Mesendoderm (in vitro differentiated cells): Measurements from ENCODE around the gene CRYBG2.
A peak's percentile ranks its signal among the peaks of the same experiment; 100 is the strongest.

Experiments
- DNase-seq: peaks from one replicate; pipeline ENCODE4 v3.0.0; 2013
- H2AK5ac ChIP-seq: 2 replicates; pipeline ENCODE4 v1.6.1; 2013; ENCODE audit warnings: low read length, inconsistent platforms
- H2BK120ac ChIP-seq: 2 replicates; pipeline ENCODE4 v1.6.1; 2013; ENCODE audit warnings: low read depth, mild to moderate bottlenecking, low read length, moderate library complexity, mixed read lengths
- H2BK15ac ChIP-seq: replicated peaks from 2 replicates; pipeline ENCODE4 v1.6.1; 2013; ENCODE audit warnings: low read depth, mild to moderate bottlenecking, moderate library complexity
- H2BK5ac ChIP-seq: 2 replicates; pipeline ENCODE4 v1.6.1; 2013; ENCODE audit warnings: low read length, inconsistent platforms
- H3K18ac ChIP-seq: 2 replicates; pipeline ENCODE4 v1.6.1; 2013; ENCODE audit warnings: mild to moderate bottlenecking, low read length, mixed read lengths
- H3K23ac ChIP-seq: one replicate; pipeline ENCODE4 v1.6.1; 2013; ENCODE audit warnings: low read length
- H3K27ac ChIP-seq: 2 replicates; pipeline ENCODE4 v1.5.1; 2013; ENCODE audit warnings: low read depth, mild to moderate bottlenecking, inconsistent platforms, low read length, moderate library complexity
- H3K27me3 ChIP-seq: 2 replicates; pipeline ENCODE4 v1.6.1; 2013; ENCODE audit warnings: low read length, control low read depth, mild to moderate bottlenecking, inconsistent platforms; ENCODE audit not compliant: insufficient read depth, poor library complexity
- H3K36me3 ChIP-seq: 2 replicates; pipeline ENCODE4 v1.6.1; 2013; ENCODE audit warnings: low read length, inconsistent platforms; ENCODE audit not compliant: control insufficient read depth, insufficient read depth
- H3K4ac ChIP-seq: one replicate; pipeline ENCODE4 v1.6.1; 2013; ENCODE audit warnings: low read depth, mild to moderate bottlenecking, low read length, moderate library complexity
- H3K4me1 ChIP-seq: 2 replicates; pipeline ENCODE4 v1.6.1; 2013; ENCODE audit warnings: low read depth, low read length, inconsistent platforms; ENCODE audit not compliant: control insufficient read depth
- H3K4me2 ChIP-seq: 2 replicates; pipeline ENCODE4 v1.6.1; 2013; ENCODE audit warnings: low read length
- H3K4me3 ChIP-seq: 2 replicates; pipeline ENCODE4 v1.5.1; 2013; ENCODE audit warnings: mild to moderate bottlenecking, low read length
- H3K56ac ChIP-seq: one replicate; pipeline ENCODE4 v1.6.1; 2013; ENCODE audit warnings: low read length
- H3K79me1 ChIP-seq: 2 replicates; pipeline ENCODE4 v1.6.1; 2013; ENCODE audit warnings: low read length, inconsistent platforms
- H3K79me2 ChIP-seq: 2 replicates; pipeline ENCODE4 v1.6.1; 2013; ENCODE audit warnings: mild to moderate bottlenecking, low read length; ENCODE audit not compliant: control insufficient read depth, insufficient read depth
- H3K9ac ChIP-seq: 2 replicates; pipeline ENCODE4 v1.6.1; 2013; ENCODE audit warnings: low read length, inconsistent platforms
- H4K5ac ChIP-seq: one replicate; pipeline ENCODE4 v1.6.1; 2013; ENCODE audit warnings: low read length
- H4K8ac ChIP-seq: one replicate; pipeline ENCODE4 v1.6.1; 2013; ENCODE audit warnings: low read depth, mild to moderate bottlenecking, control low read depth, low read length, moderate library complexity
- WGBS: extraction: QIAGEN DNeasy Blood & Tissue Kit; methylation state at CpG from one replicate; pipeline ENCODE4 v1.1.7; 2013; ENCODE audit warnings: low lambda C conversion rate, missing lambda C conversion rate; ENCODE audit not compliant: insufficient coverage; ENCODE audit errors: extremely low coverage; 5-methylcytosine and 5-hydroxymethylcytosine counted together

CRYBG2 gene

GRCh38 chr1:26360807-26361604, 7.1 kb upstream of the CRYBG2 start:
- Histone ChIP-seq H3K9ac (peak overlapping the region; percentile 33), H3K79me1 (no peaks in the 10 kb centered on the region), H3K27ac (no peak overlapping the region), H3K79me2 (no peaks in the 10 kb centered on the region), H3K4me3 (no peak overlapping the region), H3K56ac (no peak overlapping the region), H2BK120ac (no peak overlapping the region), H3K36me3 (no peaks in the 10 kb centered on the region), H4K8ac (no peak overlapping the region), H3K4me2 (peak overlapping the region; percentile 46), H2AK5ac (no peak overlapping the region), H4K5ac (no peak overlapping the region), H2BK15ac (no peak overlapping the region), H2BK5ac (no peak overlapping the region), H3K4ac (no peak overlapping the region), H3K27me3 (no peaks in the 10 kb centered on the region), H3K18ac (no peak overlapping the region), H3K23ac (no peak overlapping the region), H3K4me1 (peaks cover 3% of the 10 kb centered on the region)
- no CpG with 5 or more reads among the region's 27 CpGs for WGBS
- no peak for DNase-seq

- Histone ChIP-seq H2BK5ac (no peak overlapping the region), H3K27me3 (no peaks in the 10 kb centered on the region), H3K9ac (peak overlapping the region; percentile 45), H3K4ac (no peak overlapping the region), H3K4me2 (peak overlapping the region; percentile 46), H3K23ac (no peak overlapping the region), H3K79me1 (no peaks in the 10 kb centered on the region), H3K27ac (no peak overlapping the region), H2AK5ac (no peak overlapping the region), H4K8ac (no peak overlapping the region), H3K4me1 (peaks cover 3% of the 10 kb centered on the region), H4K5ac (no peak overlapping the region), H3K79me2 (no peaks in the 10 kb centered on the region), H3K36me3 (no peaks in the 10 kb centered on the region), H3K18ac (peak overlapping the region; percentile 5), H2BK15ac (no peak overlapping the region), H2BK120ac (no peak overlapping the region), H3K4me3 (peak overlapping the region; percentile 32), H3K56ac (peak overlapping the region; percentile 62)
- no CpG with 5 or more reads among the region's 67 CpGs for WGBS
- DNase-seq, result peak; percentile 55
Measured at GRCh38 chr1:26359981-26360806, 6.3 kb upstream of the CRYBG2 start.

GRCh38 chr1:26358411-26359384, 4.8 kb upstream of the CRYBG2 start:
- DNase-seq, result peak; percentile 80
- WGBS, result no CpG with 5 or more reads among the region's 15 CpGs
- H3K27me3 ChIP-seq, result no peaks in the 10 kb centered on the region

GRCh38 chr1:26357121-26357602, 3.2 kb upstream of the CRYBG2 start:
- Histone ChIP-seq H3K4me2 (no peak overlapping the region), H2AK5ac (no peak overlapping the region), H3K27me3 (no peaks in the 10 kb centered on the region), H3K79me1 (no peaks in the 10 kb centered on the region), H3K18ac (no peak overlapping the region), H3K23ac (no peak overlapping the region), H3K36me3 (no peaks in the 10 kb centered on the region), H4K8ac (no peak overlapping the region), H3K79me2 (no peaks in the 10 kb centered on the region), H3K27ac (no peak overlapping the region), H3K9ac (no peak overlapping the region), H2BK15ac (no peak overlapping the region), H2BK5ac (no peak overlapping the region), H3K4me3 (no peak overlapping the region), H3K4ac (no peak overlapping the region), H3K4me1 (peaks cover 3% of the 10 kb centered on the region), H2BK120ac (no peak overlapping the region), H4K5ac (no peak overlapping the region), H3K56ac (no peak overlapping the region)
- WGBS, result no CpG with 5 or more reads among the region's 10 CpGs
- no peak for DNase-seq

More at GRCh38 chr1:26358411-26359384, 4.8 kb upstream of the CRYBG2 start:
- no peak overlapping the region for H3K4ac ChIP-seq
- no peaks in the 10 kb centered on the region for H3K79me2 ChIP-seq
- H3K79me1 ChIP-seq, result no peaks in the 10 kb centered on the region
- no peak overlapping the region for H3K23ac ChIP-seq
- H3K4me3 ChIP-seq, result no peak overlapping the region
- no peak overlapping the region for H2BK120ac ChIP-seq
- H2BK15ac ChIP-seq, result no peak overlapping the region
- H3K4me2 ChIP-seq, result no peak overlapping the region
- no peak overlapping the region for H3K27ac ChIP-seq
- H2BK5ac ChIP-seq, result no peak overlapping the region
- H4K5ac ChIP-seq, result no peak overlapping the region
- H4K8ac ChIP-seq, result no peak overlapping the region
- H2AK5ac ChIP-seq, result no peak overlapping the region
- H3K18ac ChIP-seq, result no peak overlapping the region
- H3K4me1 ChIP-seq, result peaks cover 3% of the 10 kb centered on the region
- H3K9ac ChIP-seq, result no peak overlapping the region
- H3K56ac ChIP-seq, result no peak overlapping the region
- H3K36me3 ChIP-seq, result no peaks in the 10 kb centered on the region

- Histone ChIP-seq H3K4me1 (peaks cover 7% of the 10 kb centered on the region), H2BK5ac (no peak overlapping the region), H2BK120ac (no peak overlapping the region), H3K4me3 (no peak overlapping the region), H3K27me3 (no peaks in the 10 kb centered on the region), H3K18ac (no peak overlapping the region), H3K23ac (no peak overlapping the region), H3K56ac (no peak overlapping the region), H3K79me1 (no peaks in the 10 kb centered on the region), H3K4ac (no peak overlapping the region), H4K8ac (no peak overlapping the region), H3K36me3 (no peaks in the 10 kb centered on the region), H3K27ac (no peak overlapping the region), H2BK15ac (no peak overlapping the region), H3K9ac (no peak overlapping the region), H2AK5ac (no peak overlapping the region), H4K5ac (no peak overlapping the region), H3K4me2 (no peak overlapping the region), H3K79me2 (no peaks in the 10 kb centered on the region)
- no peak for DNase-seq
- no CpG with 5 or more reads among the region's 5 CpGs for WGBS
Measured at GRCh38 chr1:26356106-26356505, 2.2 kb upstream of the CRYBG2 start.
